Activated CD8-positive, alpha-beta memory T cell treated with anti-CD3 and anti-CD28 coated beads, Interleukin-2, amount 10 ng/mL, durations not matched to agents 7 days and 5 days (primary cell): Measurements from ENCODE around the gene GTF3C5. TPM values are rescaled to one million over a fixed set of nuclear protein-coding genes. Genes with fewer than 3 reads are reported as not detected.

Experiments
- ATAC-seq: fragments of 150-1000 bp; cut with Tn5 transposase; one replicate; pipeline ENCODE4 v1.10.0; 2021; ENCODE audit warnings: moderate library complexity
- CTCF ChIA-PET: fragments of 350-600 bp; sonication (Branson Sonifier 250); formaldehyde crosslinking; loops from one replicate; lab custom pipeline; 2021; ENCODE audit warnings: antibody characterized with exemption; lab: Charles Lee
- DNase-seq: peaks from one replicate; pipeline ENCODE4 v3.0.0-alpha.2; 2020
- H3K27ac Mint-ChIP-seq: one replicate; pipeline ENCODE4 v1.8.0; 2021; ENCODE audit warnings: mild to moderate bottlenecking, mixed read lengths
- H3K27me3 Mint-ChIP-seq: one replicate; pipeline ENCODE4 v1.8.0; 2021; ENCODE audit warnings: mixed read lengths
- H3K36me3 Mint-ChIP-seq: one replicate; pipeline ENCODE4 v1.8.0; 2021; ENCODE audit warnings: mild to moderate bottlenecking, mixed read lengths
- H3K4me1 Mint-ChIP-seq: one replicate; pipeline ENCODE4 v1.8.0; 2021; ENCODE audit warnings: mixed read lengths
- H3K4me3 Mint-ChIP-seq: one replicate; pipeline ENCODE4 v1.8.0; 2021; ENCODE audit warnings: mild to moderate bottlenecking, moderate library complexity, mixed read lengths
- H3K9me3 Mint-ChIP-seq: one replicate; pipeline ENCODE4 v1.8.0; 2022; ENCODE audit warnings: low read depth, mixed read lengths
- total RNA-seq, 2 experiments: library from RNA; stranded (reverse); gene quantifications; one replicate each; pipeline ENCODE4 v1.2.3, GENCODE V29; 2021

The GTF3C5 gene
- total RNA-seq, 2 experiments from 2014 or later = 83.8 to 89.0 TPM

GRCh38 chr9:133043449-133044035 is 12.7 kb downstream of the GTF3C5 start:
- Mint-ChIP-seq H3K9me3 (no peaks in the 10 kb centered on the region), H3K36me3 (peaks cover 18% of the 10 kb centered on the region), H3K4me3 (no peak overlapping the region), H3K27me3 (no peaks in the 10 kb centered on the region), H3K27ac (no peak overlapping the region), H3K4me1 (peaks cover 9% of the 10 kb centered on the region)
- CTCF ChIA-PET = interaction anchor here (1.7 to 3.6 kb wide), 4 partner anchors 12 to 101 kb away, joined by 6 to 18 read pairs (median 8); partner anchors contain the start of gene GTF3C5
- no peak for DNase-seq
- no peak for ATAC-seq

GRCh38 chr9:133044125-133044524 is 13.3 kb downstream of the GTF3C5 start:
- H3K4me1 Mint-ChIP-seq = peaks cover 9% of the 10 kb centered on the region
- CTCF ChIA-PET = interaction anchor here (1.7 to 1.8 kb wide), 2 partner anchors 13 to 100 kb away, joined by 6 to 8 read pairs; partner anchors contain the start of gene GTF3C5
- ATAC-seq (no peak), DNase-seq (no peak)
- H3K9me3 Mint-ChIP-seq = no peaks in the 10 kb centered on the region
- H3K27ac Mint-ChIP-seq = no peak overlapping the region
- no peaks in the 10 kb centered on the region for H3K27me3 Mint-ChIP-seq
- H3K4me3 Mint-ChIP-seq = no peak overlapping the region
- peaks cover 18% of the 10 kb centered on the region for H3K36me3 Mint-ChIP-seq

GRCh38 chr9:133044661-133045060 is 13.9 kb downstream of the GTF3C5 start:
- no peak overlapping the region for H3K4me3 Mint-ChIP-seq
- peak overlapping the region; percentile 5 for H3K27ac Mint-ChIP-seq

GRCh38 chr9:133045132-133045531 is 14.3 kb downstream of the GTF3C5 start:
- ATAC-seq = no peak
- peaks cover 9% of the 10 kb centered on the region for H3K4me1 Mint-ChIP-seq
- H3K27ac Mint-ChIP-seq = no peak overlapping the region
- H3K27me3 Mint-ChIP-seq = no peaks in the 10 kb centered on the region
- DNase-seq = no peak
- CTCF ChIA-PET = interaction anchor here (1.7 to 1.8 kb wide), 2 partner anchors 14 to 99 kb away, joined by 6 to 8 read pairs; partner anchors contain the start of gene GTF3C5
- H3K9me3 Mint-ChIP-seq = no peaks in the 10 kb centered on the region
- no peak overlapping the region for H3K4me3 Mint-ChIP-seq
- H3K36me3 Mint-ChIP-seq = peaks cover 22% of the 10 kb centered on the region

More at GRCh38 chr9:133044661-133045060, 13.9 kb downstream of the GTF3C5 start:
- DNase-seq = no peak
- Mint-ChIP-seq H3K4me1 (peaks cover 9% of the 10 kb centered on the region), H3K27me3 (no peaks in the 10 kb centered on the region), H3K36me3 (peaks cover 19% of the 10 kb centered on the region), H3K9me3 (no peaks in the 10 kb centered on the region)
- CTCF ChIA-PET = interaction anchor here (1.7 to 1.8 kb wide), 2 partner anchors 14 to 100 kb away, joined by 6 to 8 read pairs; partner anchors contain the start of gene GTF3C5
- no peak for ATAC-seq

GRCh38 chr9:133046196-133046899 is 15.6 kb downstream of the GTF3C5 start:
- CTCF ChIA-PET = interaction anchor here (0.8 kb wide), 1 partner anchor 98 kb away, joined by 3 read pairs; no protein-coding TSS in a partner anchor
- ATAC-seq (no peak), DNase-seq (no peak)
- peaks cover 9% of the 10 kb centered on the region for H3K4me1 Mint-ChIP-seq
- peaks cover 24% of the 10 kb centered on the region for H3K36me3 Mint-ChIP-seq
- H3K9me3 Mint-ChIP-seq = no peaks in the 10 kb centered on the region
- H3K4me3 Mint-ChIP-seq = no peak overlapping the region
- H3K27ac Mint-ChIP-seq = no peak overlapping the region
- H3K27me3 Mint-ChIP-seq = no peaks in the 10 kb centered on the region

- CTCF ChIA-PET = interaction anchor here (2.5 kb wide), 1 partner anchor 99 kb away, joined by 25 read pairs; no protein-coding TSS in a partner anchor
- no peak for ATAC-seq
These were observed 16.1 kb downstream of the GTF3C5 start for GRCh38 chr9:133046900-133047295.

GRCh38 chr9:133048595-133048994 is 17.8 kb downstream of the GTF3C5 start:
- H3K4me1 Mint-ChIP-seq = peaks cover 9% of the 10 kb centered on the region
- DNase-seq (peak; percentile 64), ATAC-seq (peak; percentile 79)
- H3K4me3 Mint-ChIP-seq = no peak overlapping the region
- CTCF ChIA-PET = interaction anchor here (0.8 to 2.5 kb wide), 12 partner anchors 12 to 107 kb away, joined by 3 to 25 read pairs (median 3); partner anchors contain the start of gene GTF3C5
- H3K9me3 Mint-ChIP-seq = no peaks in the 10 kb centered on the region
- peaks cover 24% of the 10 kb centered on the region for H3K36me3 Mint-ChIP-seq
- no peaks in the 10 kb centered on the region for H3K27me3 Mint-ChIP-seq
- no peak overlapping the region for H3K27ac Mint-ChIP-seq

More at GRCh38 chr9:133046900-133047295, 16.1 kb downstream of the GTF3C5 start:
- Mint-ChIP-seq H3K4me3 (no peak overlapping the region), H3K9me3 (no peaks in the 10 kb centered on the region), H3K36me3 (peaks cover 24% of the 10 kb centered on the region), H3K27ac (no peak overlapping the region), H3K4me1 (peaks cover 9% of the 10 kb centered on the region), H3K27me3 (no peaks in the 10 kb centered on the region)
- no peak for DNase-seq

- H3K27ac Mint-ChIP-seq = no peak overlapping the region
- ATAC-seq = no peak
- H3K36me3 Mint-ChIP-seq = peaks cover 26% of the 10 kb centered on the region
- H3K9me3 Mint-ChIP-seq = no peaks in the 10 kb centered on the region
- CTCF ChIA-PET = interaction anchor here (0.8 to 2.5 kb wide), 8 partner anchors 11 to 100 kb away, joined by 3 to 25 read pairs (median 4); partner anchors contain the start of gene GTF3C5
- H3K4me3 Mint-ChIP-seq = no peak overlapping the region
- DNase-seq = no peak
- peaks cover 9% of the 10 kb centered on the region for H3K4me1 Mint-ChIP-seq
- no peaks in the 10 kb centered on the region for H3K27me3 Mint-ChIP-seq
These were observed 18.2 kb downstream of the GTF3C5 start for GRCh38 chr9:133049043-133049442.

GRCh38 chr9:133050142-133050541 is 19.3 kb downstream of the GTF3C5 start:
- Mint-ChIP-seq H3K27ac (no peak overlapping the region), H3K36me3 (peaks cover 24% of the 10 kb centered on the region), H3K4me1 (peaks cover 3% of the 10 kb centered on the region), H3K4me3 (no peak overlapping the region), H3K27me3 (no peaks in the 10 kb centered on the region), H3K9me3 (no peaks in the 10 kb centered on the region)
- no peak for ATAC-seq
- CTCF ChIA-PET = interaction anchor here (0.9 to 1.8 kb wide), 3 partner anchors 96 to 133 kb away, joined by 3 to 7 read pairs (median 4); no protein-coding TSS in a partner anchor
- no peak for DNase-seq

GRCh38 chr9:133050781-133051180 is 20.0 kb downstream of the GTF3C5 start:
- Mint-ChIP-seq H3K27ac (no peak overlapping the region), H3K36me3 (peaks cover 23% of the 10 kb centered on the region), H3K27me3 (no peaks in the 10 kb centered on the region), H3K4me3 (no peak overlapping the region), H3K4me1 (peaks cover 3% of the 10 kb centered on the region), H3K9me3 (no peaks in the 10 kb centered on the region)
- CTCF ChIA-PET = interaction anchor here (1.4 to 1.8 kb wide), 3 partner anchors 93 to 132 kb away, joined by 4 to 7 read pairs (median 6); no protein-coding TSS in a partner anchor
- ATAC-seq = no peak
- no peak for DNase-seq

- H3K27ac Mint-ChIP-seq = no peak overlapping the region
- ATAC-seq = no peak
- peaks cover 22% of the 10 kb centered on the region for H3K36me3 Mint-ChIP-seq
- H3K4me1 Mint-ChIP-seq = peaks cover 5% of the 10 kb centered on the region
- CTCF ChIA-PET = interaction anchor here (1.8 kb wide), 2 partner anchors 93 to 96 kb away, joined by 6 to 7 read pairs; no protein-coding TSS in a partner anchor
- no peaks in the 10 kb centered on the region for H3K9me3 Mint-ChIP-seq
- DNase-seq = no peak
- no peak overlapping the region for H3K4me3 Mint-ChIP-seq
- no peaks in the 10 kb centered on the region for H3K27me3 Mint-ChIP-seq
These were observed 20.6 kb downstream of the GTF3C5 start for GRCh38 chr9:133051281-133051900.

GRCh38 chr9:133051966-133052539 is 21.3 kb downstream of the GTF3C5 start:
- no peaks in the 10 kb centered on the region for H3K27me3 Mint-ChIP-seq
- CTCF ChIA-PET = interaction anchor here (1.8 kb wide), 1 partner anchor 92 kb away, joined by 6 read pairs; no protein-coding TSS in a partner anchor
- H3K4me1 Mint-ChIP-seq = peaks cover 11% of the 10 kb centered on the region
- H3K36me3 Mint-ChIP-seq = peaks cover 21% of the 10 kb centered on the region
- no peaks in the 10 kb centered on the region for H3K9me3 Mint-ChIP-seq
- DNase-seq (no peak), ATAC-seq (no peak)
- no peak overlapping the region for H3K27ac Mint-ChIP-seq
- H3K4me3 Mint-ChIP-seq = no peak overlapping the region
